ENCODE measurements around the gene SCFD2.
"Not testable (repeated sequence)": the region's sequence is repeated elsewhere in the genome, so short reads cannot be mapped to it uniquely, and the experiment has no call there.

The SCFD2 gene

GRCh38 chr4:53365486-53366300, at the start of gene SCFD2:
Gene SCFD2, minus strand, starts transcription at chr4:53366061.
- peak; percentile 86 for DNase-seq

- DNase-seq, result not testable (repeated sequence)
These were observed 43.6 kb upstream of the SCFD2 start for GRCh38 chr4:53409479-53409878.

- no peak for DNase-seq
These were observed 14.4 kb upstream of the SCFD2 start for GRCh38 chr4:53380221-53380620.

- DNase-seq, result no peak
These were observed 12.3 kb upstream of the SCFD2 start for GRCh38 chr4:53378171-53378482.

GRCh38 chr4:53377319-53378170, 11.7 kb upstream of the SCFD2 start, which contains the start of gene FIP1L1:
Gene FIP1L1, plus strand, starts transcription at chr4:53377641. Its CDS starts 198 bp downstream, at chr4:53377839.
- DNase-seq, result peak; percentile 74

GRCh38 chr4:53376900-53377299, 11.0 kb upstream of the SCFD2 start:
- no peak for DNase-seq

GRCh38 chr4:53374777-53375258, 9.0 kb upstream of the SCFD2 start:
- no peak for DNase-seq

- DNase-seq, result no peak
These were observed 6.1 kb upstream of the SCFD2 start for GRCh38 chr4:53371843-53372521.

- no peak for DNase-seq
These were observed 5.2 kb upstream of the SCFD2 start for GRCh38 chr4:53371049-53371448.

- no peak for DNase-seq
These were observed 1.9 kb upstream of the SCFD2 start for GRCh38 chr4:53367721-53368120.

- DNase-seq, result no peak
These were observed 448 bp upstream of the SCFD2 start for GRCh38 chr4:53366301-53366716.

GRCh38 chr4:53365121-53365485, 758 bp downstream of the SCFD2 start:
- no peak for DNase-seq

- DNase-seq, result no peak
These were observed 1.2 kb downstream of the SCFD2 start for GRCh38 chr4:53364624-53365023.

GRCh38 chr4:53362093-53362492, 3.8 kb downstream of the SCFD2 start:
- DNase-seq, result no peak

GRCh38 chr4:53361451-53361850, 4.4 kb downstream of the SCFD2 start:
- DNase-seq, result no peak

GRCh38 chr4:53355930-53356521, 9.8 kb downstream of the SCFD2 start:
- DNase-seq, result no peak

GRCh38 chr4:53354012-53354722, 11.7 kb downstream of the SCFD2 start:
- DNase-seq, result no peak

- no peak for DNase-seq
These were observed 16.8 kb downstream of the SCFD2 start for GRCh38 chr4:53349091-53349491.

GRCh38 chr4:53348046-53348445, 17.8 kb downstream of the SCFD2 start:
- DNase-seq, result no peak

- no peak for DNase-seq
These were observed 18.7 kb downstream of the SCFD2 start for GRCh38 chr4:53346920-53347852.

GRCh38 chr4:53346392-53346791, 19.5 kb downstream of the SCFD2 start:
- DNase-seq, result not testable (repeated sequence)
